NCI-H526 (cell line): ENCODE measurements around the gene ANO1.
"Not testable (repeated sequence)": the region's sequence is repeated elsewhere in the genome, so short reads cannot be mapped to it uniquely, and the experiment has no call there.

ENCODE experiments used
- DNase-seq, 2 experiments: peaks; one replicate each; lab custom pipeline; 2025; lab: John Stamatoyannopoulos, UW

The ANO1 gene

GRCh38 chr11:70078095-70078780 is at the start of gene ANO1:
TSS of gene ANO1 (plus strand) at chr11:70078317. CDS start at chr11:70078607, 290 bp downstream.
- peak in 1 of 2 experiments; percentile 19 for DNase-seq

GRCh38 chr11:70029115-70029860 is 48.8 kb upstream of the ANO1 start:
- DNase-seq: no peak

GRCh38 chr11:70029861-70030380 is 48.2 kb upstream of the ANO1 start:
- DNase-seq: no peak

GRCh38 chr11:70030412-70030811 is 47.7 kb upstream of the ANO1 start:
- no peak for DNase-seq

- no peak for DNase-seq
These were observed 46.3 kb upstream of the ANO1 start for GRCh38 chr11:70031631-70032469.

GRCh38 chr11:70032470-70032795 is 45.7 kb upstream of the ANO1 start:
- DNase-seq: no peak

GRCh38 chr11:70032943-70033710 is 45.0 kb upstream of the ANO1 start:
- DNase-seq: no peak

- DNase-seq: no peak
These were observed 44.4 kb upstream of the ANO1 start for GRCh38 chr11:70033711-70034070.

GRCh38 chr11:70034740-70035365 is 43.3 kb upstream of the ANO1 start:
- DNase-seq: no peak

GRCh38 chr11:70035665-70036064 is 42.5 kb upstream of the ANO1 start:
- not testable (repeated sequence) for DNase-seq

GRCh38 chr11:70036971-70037882 is 40.9 kb upstream of the ANO1 start:
- DNase-seq: no peak

- no peak for DNase-seq
These were observed 39.9 kb upstream of the ANO1 start for GRCh38 chr11:70038034-70038834.

- no peak for DNase-seq
These were observed 37.7 kb upstream of the ANO1 start for GRCh38 chr11:70040452-70040851.

GRCh38 chr11:70040869-70041501 is 37.1 kb upstream of the ANO1 start:
- DNase-seq: no peak

GRCh38 chr11:70043482-70043881 is 34.6 kb upstream of the ANO1 start:
- DNase-seq: no peak

GRCh38 chr11:70046089-70046488 is 32.0 kb upstream of the ANO1 start:
- no peak for DNase-seq

GRCh38 chr11:70048279-70049024 is 29.7 kb upstream of the ANO1 start:
- peak in 1 of 2 experiments; percentile 34 for DNase-seq

GRCh38 chr11:70049045-70049444 is 29.1 kb upstream of the ANO1 start:
- no peak for DNase-seq
